ENCODE results near the gene HES1.
"Not testable (repeated sequence)": the region's sequence is repeated elsewhere in the genome, so short reads cannot be mapped to it uniquely, and the experiment has no call there.

Gene HES1

GRCh38 chr3:194135806-194136518, at the start of gene HES1:
Gene HES1 (plus strand): TSS chr3:194136148. CDS start chr3:194136381, 233 bp downstream.
- DNase-seq = peak; percentile 64

DNA sequence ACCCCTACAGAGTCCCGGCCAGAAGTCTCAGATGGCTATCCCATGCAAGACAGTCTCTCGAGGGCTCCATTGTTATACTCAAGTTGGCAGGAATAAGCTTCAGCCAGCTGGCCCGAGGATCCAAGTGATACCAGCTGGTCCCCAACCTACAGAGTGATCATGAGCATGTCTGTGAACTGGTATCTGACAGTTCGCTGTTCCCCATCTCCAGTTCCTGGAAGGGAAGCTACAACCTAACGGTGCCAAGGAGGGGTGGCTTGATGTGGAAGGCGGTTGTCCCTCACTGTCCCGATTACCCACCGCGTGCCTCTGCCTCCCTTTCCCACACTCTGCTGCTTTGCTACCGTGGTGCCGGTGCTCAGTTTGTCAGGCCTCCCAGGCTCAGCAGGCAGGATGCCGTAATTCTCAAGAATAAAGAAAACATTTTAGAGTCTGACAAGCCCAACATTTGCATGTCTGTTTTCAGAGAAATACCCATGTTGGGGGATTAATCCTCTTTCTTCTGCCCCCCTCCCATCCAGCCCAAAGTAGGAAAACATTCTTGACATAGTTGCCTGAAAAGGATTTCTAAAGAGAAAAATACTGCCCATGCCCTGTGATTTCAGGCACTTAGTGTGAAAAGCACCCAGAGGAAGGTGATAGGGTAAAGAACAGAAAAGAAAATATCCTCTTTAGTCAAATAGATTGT, 49.4 kb upstream of the HES1 start:
- DNase-seq = no peak

GRCh38 chr3:194087280-194087679, 48.7 kb upstream of the HES1 start:
- DNase-seq = no peak

- DNase-seq = no peak
Observed at GRCh38 chr3:194087995-194088855, 47.7 kb upstream of the HES1 start.

DNA sequence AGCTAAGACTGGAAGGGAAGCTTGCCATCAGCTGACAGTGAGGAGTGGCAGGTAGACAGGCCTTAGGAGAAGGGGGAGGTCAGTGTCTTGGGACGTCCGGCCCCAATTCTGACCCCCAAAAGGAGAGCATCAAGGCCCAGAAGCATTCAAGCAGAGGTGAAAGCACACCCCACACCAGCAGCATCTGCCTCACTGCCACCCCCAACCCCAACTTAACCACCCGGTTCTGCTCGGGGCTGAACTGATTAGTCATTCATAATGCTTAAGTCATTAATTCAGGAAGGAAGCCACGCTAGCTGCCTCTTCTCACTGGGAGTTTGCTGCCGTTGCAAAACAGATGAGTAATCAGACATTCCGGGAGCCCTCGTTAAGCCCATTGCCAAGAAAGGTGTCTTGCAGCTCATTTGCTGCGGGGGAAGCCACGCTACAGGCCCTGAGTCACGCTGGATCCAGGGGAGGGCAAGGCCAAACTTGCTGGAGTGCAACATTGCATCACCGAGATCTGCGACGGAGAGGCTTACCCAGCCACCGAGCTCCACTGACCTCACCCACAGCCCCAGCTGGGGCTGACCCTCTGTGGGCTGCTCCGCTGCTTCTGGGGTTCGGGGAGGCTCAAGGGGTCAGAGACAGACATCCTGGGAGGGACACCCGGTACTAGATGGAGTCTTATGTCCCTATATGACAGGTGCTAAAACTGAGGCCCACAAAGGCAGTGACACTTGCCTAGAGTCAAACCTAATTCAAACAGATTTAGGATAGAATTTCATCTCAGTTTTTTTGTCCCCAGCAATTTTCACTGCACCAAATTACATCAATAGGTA, 46.4 kb upstream of the HES1 start:
- peak; percentile 64 for DNase-seq

DNA sequence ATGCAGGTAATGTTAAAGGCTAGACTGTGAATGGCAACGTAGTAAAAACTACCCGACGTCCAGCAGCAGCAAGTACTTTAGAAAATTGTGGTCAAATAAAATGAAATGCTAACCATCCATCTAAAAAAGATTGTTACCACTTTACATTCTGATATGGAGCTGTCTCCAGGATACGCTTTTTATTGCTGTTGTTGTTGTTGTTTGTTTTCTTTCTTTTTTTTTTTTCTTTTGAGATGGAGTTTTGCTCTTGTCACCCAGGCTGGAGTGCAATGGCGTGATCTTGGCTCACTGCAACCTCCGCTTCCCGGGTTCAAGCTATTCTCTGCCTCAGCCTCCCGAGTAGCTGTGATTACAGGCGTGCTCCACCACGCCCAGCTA, 45.8 kb upstream of the HES1 start:
- not testable (repeated sequence) for DNase-seq

DNA sequence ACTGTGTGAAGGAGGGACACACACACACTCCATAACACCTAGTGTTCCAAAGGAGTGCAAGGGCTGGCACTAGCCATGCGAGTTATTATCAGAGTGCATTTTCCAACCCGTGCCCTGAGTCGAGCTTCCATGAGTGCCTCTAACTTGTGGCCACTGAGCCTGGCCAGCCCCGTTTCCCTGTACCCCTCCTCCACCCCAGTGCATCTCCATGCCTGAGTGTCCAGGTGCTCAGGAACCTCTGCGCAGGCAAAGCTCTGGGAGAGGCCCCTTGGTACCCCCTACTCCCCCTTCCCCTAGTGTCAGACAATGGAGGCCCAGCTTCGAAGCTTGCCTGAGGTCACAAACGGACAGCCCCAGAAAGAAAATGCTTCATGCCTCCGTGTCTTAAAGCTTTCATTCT, 45.2 kb upstream of the HES1 start:
- DNase-seq = no peak

- no peak for DNase-seq
Observed at GRCh38 chr3:194091141-194091540, 44.8 kb upstream of the HES1 start.

DNA sequence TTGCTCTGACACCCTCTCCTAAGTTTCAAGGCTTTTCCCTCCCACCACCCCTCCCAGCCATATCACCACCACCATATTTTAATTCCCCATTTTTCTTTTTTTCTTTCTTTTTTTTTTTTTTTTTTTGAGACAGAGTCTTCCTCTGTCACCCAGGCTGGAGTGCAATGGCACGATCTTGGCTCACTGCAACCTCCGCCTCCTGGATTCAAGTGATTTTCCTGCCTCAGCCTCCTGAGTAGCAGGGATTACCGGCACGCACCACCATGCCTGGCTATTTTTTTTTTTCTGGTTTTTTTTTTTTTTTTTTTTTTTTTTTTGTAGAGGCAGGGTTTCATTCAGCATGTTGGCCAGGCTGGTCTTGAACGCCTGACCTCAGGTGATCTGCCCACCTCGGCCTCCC, 44.1 kb upstream of the HES1 start:
- DNase-seq = not testable (repeated sequence)

- DNase-seq = no peak
Observed at GRCh38 chr3:194092881-194093301, 43.1 kb upstream of the HES1 start.

GRCh38 chr3:194093842-194094241, 42.1 kb upstream of the HES1 start:
- DNase-seq = no peak

DNA sequence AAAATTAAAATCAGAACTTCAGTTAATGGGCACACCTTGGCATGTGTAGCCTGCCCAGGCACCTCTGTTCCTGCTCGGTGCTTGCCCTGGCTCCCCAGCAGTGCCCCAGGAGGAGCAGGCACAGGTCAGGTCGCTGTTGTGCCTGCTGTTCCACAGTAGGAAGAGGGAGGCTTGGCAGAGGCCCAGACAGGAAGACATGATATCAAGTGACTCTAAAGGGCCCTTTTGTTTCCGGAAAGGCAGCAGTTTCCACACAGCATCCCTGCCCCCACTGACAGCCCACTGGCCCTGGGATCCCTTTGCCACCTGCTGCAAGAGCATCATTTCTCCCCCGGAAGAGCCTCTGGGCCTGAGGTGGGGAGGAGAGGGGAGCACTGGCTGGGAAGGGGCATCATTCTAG, 40.5 kb upstream of the HES1 start:
- DNase-seq = no peak

DNA sequence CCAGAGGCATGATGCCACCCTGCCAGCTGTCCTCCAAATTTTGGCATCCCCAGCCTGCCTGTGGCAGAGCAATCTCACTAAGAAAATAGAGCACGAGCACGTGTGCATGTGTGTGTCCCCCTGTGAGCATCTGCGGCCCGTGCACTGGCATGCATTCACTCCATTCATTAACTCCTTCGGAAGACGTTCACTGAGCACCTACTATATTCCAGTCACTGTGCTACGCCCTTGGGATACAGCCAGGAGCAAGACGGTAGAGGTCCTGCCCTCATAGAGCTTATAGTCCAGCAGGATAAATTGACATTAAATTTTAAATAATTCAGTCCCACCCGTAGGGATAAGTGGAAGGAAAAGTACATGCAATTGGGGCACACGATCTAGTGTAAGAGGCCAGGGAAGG, 40.0 kb upstream of the HES1 start:
- DNase-seq = no peak

- no peak for DNase-seq
Observed at GRCh38 chr3:194097141-194097882, 38.6 kb upstream of the HES1 start.

- no peak for DNase-seq
Observed at GRCh38 chr3:194098081-194098842, 37.7 kb upstream of the HES1 start.

DNA sequence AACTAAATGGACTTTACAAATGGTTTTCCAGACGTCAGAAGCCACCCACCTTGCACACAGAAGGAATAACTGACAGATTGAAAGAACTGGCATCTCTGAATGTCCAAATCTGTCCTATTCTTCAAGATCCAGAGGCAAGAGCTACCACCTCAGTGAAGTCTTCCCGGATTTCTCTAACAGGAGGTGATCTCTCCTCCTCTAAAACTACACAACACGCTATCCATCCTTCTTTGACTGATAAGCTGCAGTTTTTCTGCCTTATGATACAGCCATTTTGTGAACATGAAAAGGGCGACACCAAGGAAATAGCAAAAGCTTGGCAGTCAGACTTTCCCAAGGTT, 37.1 kb upstream of the HES1 start:
- no peak for DNase-seq

DNA sequence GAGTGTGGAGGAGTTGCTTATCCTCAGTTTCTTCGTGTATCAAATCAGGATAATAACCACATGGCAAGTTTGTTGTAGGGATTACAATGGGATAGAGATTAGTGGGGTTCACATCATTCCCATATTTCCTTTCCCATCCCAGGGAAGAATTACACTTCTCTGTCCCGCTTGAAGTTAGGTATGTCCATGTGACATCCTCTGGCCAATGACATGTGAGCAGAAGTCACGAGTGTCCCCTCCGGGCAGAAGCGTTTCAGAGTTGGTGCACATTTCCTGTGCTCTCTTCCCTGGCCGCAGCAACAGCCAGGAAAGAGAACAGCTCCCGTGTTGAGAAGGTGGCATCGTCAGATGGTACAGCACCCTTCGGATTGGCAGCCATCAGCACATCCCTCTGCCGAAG, 36.7 kb upstream of the HES1 start:
- no peak for DNase-seq

DNA sequence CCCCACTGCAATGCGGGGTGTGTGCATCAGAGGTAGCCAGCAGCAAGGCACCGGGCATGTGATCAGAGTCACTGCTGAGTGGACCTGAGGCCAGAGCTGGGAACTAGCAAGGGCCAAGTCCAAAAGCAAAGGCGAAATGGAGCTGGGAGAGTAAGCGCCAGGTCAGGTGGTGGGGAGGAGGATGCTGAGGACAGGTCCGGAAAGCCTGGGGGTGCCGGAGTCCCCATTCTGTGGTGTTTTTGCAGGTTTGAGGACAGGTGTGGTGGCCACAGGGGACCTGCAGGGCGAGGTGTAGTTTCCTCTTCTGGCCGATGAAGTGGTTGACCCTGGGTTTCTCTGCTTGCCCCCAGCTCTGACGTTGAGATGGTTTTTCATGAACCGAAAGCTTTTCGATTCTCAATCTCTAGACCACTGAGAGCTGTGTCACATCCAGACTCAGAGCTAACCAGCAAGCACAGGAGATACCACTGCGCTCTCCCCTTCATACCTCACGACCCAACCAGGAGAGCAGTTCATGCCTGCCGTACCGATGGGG, 35.0 kb upstream of the HES1 start:
- no peak for DNase-seq

DNA sequence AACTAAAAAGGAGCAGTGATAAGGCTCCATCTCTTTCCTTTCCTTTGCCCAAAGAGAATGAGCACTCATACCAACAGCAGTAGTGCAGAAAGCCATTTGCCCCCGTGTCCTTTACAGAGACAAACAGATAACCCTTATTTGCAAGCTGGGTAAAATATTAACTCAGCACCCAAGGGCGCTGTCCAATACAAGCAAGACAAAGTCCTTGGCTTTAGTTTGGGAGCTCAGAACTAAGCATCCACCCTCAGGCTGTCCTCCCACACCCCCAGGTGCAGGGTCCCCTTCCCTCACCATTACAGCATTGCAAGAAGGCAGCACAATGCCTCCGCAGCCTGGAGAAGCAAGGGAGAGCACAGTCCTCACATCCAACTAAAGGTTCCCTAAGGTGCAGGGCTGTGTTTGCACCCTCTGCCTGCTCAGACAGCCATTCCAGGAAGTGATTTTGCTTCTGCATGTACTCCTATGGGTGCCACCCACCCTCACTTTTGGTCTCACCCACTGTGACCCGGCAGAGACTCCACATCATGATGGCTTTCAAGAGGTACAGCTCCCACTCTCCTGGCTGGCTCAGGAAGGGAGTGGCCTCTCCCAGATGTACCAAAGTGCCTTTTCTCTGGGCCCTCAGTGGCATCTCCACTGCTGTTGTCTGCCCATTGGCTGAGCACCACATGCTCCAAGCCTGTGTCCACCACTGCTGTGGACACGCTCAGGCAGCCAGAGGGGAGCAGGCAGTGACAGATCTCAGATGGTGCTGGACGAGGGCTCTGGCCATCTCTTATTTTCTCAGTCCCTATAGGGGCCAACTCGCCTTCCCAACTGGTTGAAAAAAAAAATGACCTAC, 34.1 kb upstream of the HES1 start:
- no peak for DNase-seq

DNA sequence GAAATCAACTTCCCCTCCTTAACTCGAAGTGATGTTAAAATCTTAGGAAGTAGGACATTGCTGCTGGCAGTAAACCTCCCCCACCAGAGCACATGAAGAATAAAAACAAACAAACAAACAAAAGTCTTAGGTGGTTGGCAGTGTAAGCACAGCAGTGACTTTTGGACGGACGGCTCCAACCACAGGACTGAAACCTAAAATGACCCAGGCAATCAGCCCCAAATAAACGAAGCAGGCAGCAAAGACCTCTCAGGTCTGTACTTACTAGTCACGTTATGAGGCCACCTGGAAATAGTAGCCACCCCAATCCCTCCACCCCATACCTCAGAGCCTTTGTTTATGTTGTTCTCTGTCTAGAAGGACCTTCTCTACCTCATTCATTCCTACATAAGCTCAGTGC, 33.5 kb upstream of the HES1 start:
- DNase-seq = no peak
